ENCODE measurements around the gene HSD17B2.

Gene HSD17B2

DNA sequence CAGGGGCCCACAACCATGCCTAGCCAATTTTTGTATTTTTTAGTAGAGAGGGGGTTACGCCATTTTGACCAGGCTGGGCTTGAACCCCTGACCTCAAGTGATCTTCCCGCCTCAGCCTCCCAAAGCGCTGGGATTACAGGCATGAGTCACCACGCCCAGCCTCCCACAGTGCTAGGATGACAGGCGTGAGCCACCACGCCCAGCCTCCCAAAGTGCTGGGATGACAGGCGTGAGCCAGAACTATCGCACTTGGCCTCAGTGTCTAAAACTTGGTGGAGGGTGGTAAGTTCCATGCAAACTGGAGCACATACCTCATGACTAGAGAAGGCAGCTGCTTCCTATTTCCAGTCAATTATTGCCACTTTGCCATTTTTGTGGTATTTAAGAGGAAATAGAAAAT, 7.1 kb downstream of the HSD17B2 start:
- no peak for TF ChIP-seq SIN3A (IDR thresholded peaks at IDR 0.05; ENCODE audit: borderline replicate concordance, insufficient read depth, low read length)
- no peak for TF ChIP-seq POLR2AphosphoS5 (IDR thresholded peaks at IDR 0.05; ENCODE audit: low read depth, low read length)
- TF ChIP-seq REST (IDR thresholded peaks at IDR 0.05; ENCODE audit: insufficient read depth in 1 of 2, low read depth in 2 of 2, low read length in 2 of 2), result no peak
- TF ChIP-seq TAF1 (IDR thresholded peaks at IDR 0.05; ENCODE audit: borderline replicate concordance, insufficient read depth, low read length), result no peak
- no peak for TF ChIP-seq FOXP2 (optimal IDR thresholded peaks at IDR 0.05; ENCODE audit: borderline replicate concordance, extremely low read depth, extremely low read length, insufficient read depth)

GRCh38 chr16:82042846-82043245, 7.8 kb downstream of the HSD17B2 start:
- TF ChIP-seq SIN3A (IDR thresholded peaks at IDR 0.05; ENCODE audit: borderline replicate concordance, insufficient read depth, low read length) (no peak), TAF1 (IDR thresholded peaks at IDR 0.05; ENCODE audit: borderline replicate concordance, insufficient read depth, low read length) (no peak), FOXP2 (optimal IDR thresholded peaks at IDR 0.05; ENCODE audit: borderline replicate concordance, extremely low read depth, extremely low read length, insufficient read depth) (no peak), REST (IDR thresholded peaks at IDR 0.05; ENCODE audit: insufficient read depth in 1 of 2, low read depth in 2 of 2, low read length in 2 of 2) (no peak), POLR2AphosphoS5 (IDR thresholded peaks at IDR 0.05; ENCODE audit: low read depth, low read length) (no peak)

DNA sequence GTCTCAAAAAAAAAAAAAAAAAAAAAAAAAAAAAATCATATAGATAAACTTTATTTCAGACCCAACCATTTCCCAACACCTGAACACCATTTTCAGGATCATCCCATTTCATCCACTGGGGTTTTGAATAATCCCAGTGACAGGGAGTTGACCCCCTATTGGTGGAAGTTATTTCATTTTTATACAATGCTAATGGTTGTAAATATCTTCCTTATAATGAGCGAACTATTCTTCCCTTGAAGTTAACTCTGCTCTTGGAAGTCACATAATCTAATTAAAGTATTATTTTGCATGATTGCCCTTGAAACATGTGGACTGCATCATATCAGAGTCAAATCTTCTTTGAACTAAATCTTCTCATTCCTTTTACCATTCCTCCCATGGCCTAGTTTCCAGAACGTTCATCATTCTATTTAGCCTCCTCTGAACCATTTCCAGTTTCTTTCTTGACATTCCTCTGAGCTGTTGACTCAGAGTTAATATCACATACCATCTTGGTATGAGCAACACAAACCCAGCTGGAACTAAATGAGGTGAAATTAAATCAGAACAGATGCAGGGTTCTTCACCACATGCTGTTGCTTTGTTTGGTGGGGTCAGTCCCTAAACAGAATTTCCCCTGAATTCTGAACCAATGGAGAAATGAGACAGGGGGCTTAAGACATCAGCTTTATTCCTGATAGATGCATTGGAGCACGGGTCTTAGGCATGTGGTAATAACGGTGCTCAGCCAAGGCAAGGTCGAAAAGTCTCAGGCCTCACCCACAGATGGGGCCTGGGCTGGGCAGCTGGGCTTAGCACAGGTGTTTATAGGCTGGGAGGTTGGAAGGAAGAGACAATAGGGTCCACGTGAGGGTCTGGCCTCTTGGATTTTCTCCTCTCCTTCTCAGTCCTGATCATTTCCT, 8.9 kb downstream of the HSD17B2 start:
- TF ChIP-seq REST (IDR thresholded peaks at IDR 0.05; ENCODE audit: insufficient read depth in 1 of 2, low read depth in 2 of 2, low read length in 2 of 2), result no peak

GRCh38 chr16:82044585-82044911, 9.5 kb downstream of the HSD17B2 start:
- no peak for TF ChIP-seq TAF1 (IDR thresholded peaks at IDR 0.05; ENCODE audit: borderline replicate concordance, insufficient read depth, low read length)
- no peak for TF ChIP-seq FOXP2 (optimal IDR thresholded peaks at IDR 0.05; ENCODE audit: borderline replicate concordance, extremely low read depth, extremely low read length, insufficient read depth)
- TF ChIP-seq SIN3A (IDR thresholded peaks at IDR 0.05; ENCODE audit: borderline replicate concordance, insufficient read depth, low read length), result no peak
- no peak for TF ChIP-seq REST (IDR thresholded peaks at IDR 0.05; ENCODE audit: insufficient read depth in 1 of 2, low read depth in 2 of 2, low read length in 2 of 2)
- TF ChIP-seq POLR2AphosphoS5 (IDR thresholded peaks at IDR 0.05; ENCODE audit: low read depth, low read length), result no peak

DNA sequence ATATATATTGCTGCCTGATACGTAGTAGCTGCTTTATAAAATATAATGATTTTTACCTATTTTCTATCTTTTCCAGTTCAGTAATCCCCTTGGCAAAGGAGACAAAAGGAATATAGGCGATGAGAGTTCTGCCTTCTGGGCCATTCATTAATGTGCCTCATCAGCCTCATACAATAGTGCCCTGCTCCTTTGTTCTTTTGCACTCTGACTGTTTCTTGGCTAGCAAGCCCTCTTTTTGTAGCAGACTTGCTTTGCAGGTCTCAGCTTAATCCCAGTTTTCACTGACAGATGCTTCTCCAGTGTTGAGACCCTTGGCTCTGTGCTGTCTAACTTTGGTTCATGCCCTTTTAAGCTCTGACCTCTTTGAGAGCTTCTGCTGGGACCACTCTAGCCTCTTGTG, 10.4 kb downstream of the HSD17B2 start:
- TF ChIP-seq TAF1 (IDR thresholded peaks at IDR 0.05; ENCODE audit: borderline replicate concordance, insufficient read depth, low read length) (no peak), REST (IDR thresholded peaks at IDR 0.05; ENCODE audit: insufficient read depth in 1 of 2, low read depth in 2 of 2, low read length in 2 of 2) (no peak), POLR2AphosphoS5 (IDR thresholded peaks at IDR 0.05; ENCODE audit: low read depth, low read length) (no peak), SIN3A (IDR thresholded peaks at IDR 0.05; ENCODE audit: borderline replicate concordance, insufficient read depth, low read length) (no peak), FOXP2 (optimal IDR thresholded peaks at IDR 0.05; ENCODE audit: borderline replicate concordance, extremely low read depth, extremely low read length, insufficient read depth) (no peak)
